LNCaP clone FGC (cell line): Measurements from ENCODE around the gene TRAK1.

Experiments used
- DNase-seq: peaks from one replicate; pipeline ENCODE4 v3.0.0-alpha.2; 2011; ENCODE audit warnings: low read depth
- H3K4me3 ChIP-seq: 2 replicates; pipeline ENCODE4 v1.5.1; 2011; ENCODE audit warnings: mild to moderate bottlenecking, low read depth, low read length, control low read depth
- CTCF ChIP-seq: IDR thresholded peaks from 2 replicates; pipeline ENCODE4 v1.5.1; 2012; ENCODE audit warnings: mild to moderate bottlenecking; ENCODE audit not compliant: control insufficient read depth, insufficient read depth; ENCODE audit errors: extremely low read depth

Gene TRAK1

GRCh38 chr3:42235532-42235931, 144.4 kb downstream of the TRAK1 start:
- H3K4me3 ChIP-seq, result no peak overlapping the region
- TF ChIP-seq CTCF, result no peak
- DNase-seq, result no peak

GRCh38 chr3:42236611-42237010, 145.5 kb downstream of the TRAK1 start:
- no peak overlapping the region for H3K4me3 ChIP-seq
- DNase-seq, result peak; percentile 80
- TF ChIP-seq CTCF, result no peak

GRCh38 chr3:42246091-42246490, 154.9 kb downstream of the TRAK1 start:
- no peak for DNase-seq
- no peak for TF ChIP-seq CTCF
- no peak overlapping the region for H3K4me3 ChIP-seq

- peak; percentile 63 for TF ChIP-seq CTCF
- peak overlapping the region; percentile 42 for H3K4me3 ChIP-seq
- peak; percentile 86 for DNase-seq
Observed at GRCh38 chr3:42247576-42248027, 156.4 kb downstream of the TRAK1 start.

GRCh38 chr3:42250761-42251160, 159.6 kb downstream of the TRAK1 start:
- no peak for TF ChIP-seq CTCF
- no peak overlapping the region for H3K4me3 ChIP-seq
- no peak for DNase-seq

- DNase-seq, result peak; percentile 81
- H3K4me3 ChIP-seq, result no peak overlapping the region
- TF ChIP-seq CTCF, result no peak
Observed at GRCh38 chr3:42254566-42254965, 163.4 kb downstream of the TRAK1 start.

GRCh38 chr3:42256135-42256819, 165.1 kb downstream of the TRAK1 start:
- TF ChIP-seq CTCF, result no peak
- no peak for DNase-seq
- H3K4me3 ChIP-seq, result no peak overlapping the region
